Fibroblast of lung (primary cell): ENCODE measurements around the gene TRAF3. TPM values are rescaled to one million over a fixed set of nuclear protein-coding genes. Genes with fewer than 3 reads are reported as not detected.

Source experiments
- DNase-seq, 2 donors: peaks; one replicate each; pipeline versions ENCODE4 v3.0.0 to v3.0.0-alpha.2; 2010; ENCODE audit warnings: low read depth in 2 of 2
- H2AFZ ChIP-seq: 2 replicates; pipeline ENCODE4 v1.5.1; 2012; ENCODE audit warnings: low read length, control low read depth, inconsistent platforms
- H3K27ac ChIP-seq: 2 replicates; pipeline ENCODE4 v1.5.1; 2011; ENCODE audit warnings: low read length, control low read depth; ENCODE audit not compliant: insufficient read depth
- H3K27me3 ChIP-seq: 2 replicates; pipeline ENCODE4 v1.5.1; 2011; ENCODE audit warnings: mild to moderate bottlenecking, low read length; ENCODE audit not compliant: control insufficient read depth, insufficient read depth
- H3K36me3 ChIP-seq: 2 replicates; pipeline ENCODE4 v1.5.1; 2011; ENCODE audit warnings: low read length; ENCODE audit not compliant: control insufficient read depth, insufficient read depth
- H3K4me1 ChIP-seq: 2 replicates; pipeline ENCODE4 v1.5.1; 2011; ENCODE audit warnings: low read length; ENCODE audit not compliant: control insufficient read depth, insufficient read depth; ENCODE audit errors: extremely low read depth
- H3K4me2 ChIP-seq: 2 replicates; pipeline ENCODE4 v1.5.1; 2011; ENCODE audit warnings: low read length, control low read depth; ENCODE audit not compliant: insufficient read depth; ENCODE audit errors: extremely low read depth
- H3K4me3 ChIP-seq, 4 experiments: fragments of 200-600 bp in 1 of 4; sonication (generic) in 1 of 4; replicated peaks in 1 of 4; 2 replicates each; pipeline ENCODE4 v1.5.1; 2011 to 2016; ENCODE audit warnings: low read length in 4 of 4, low read depth in 3 of 4, mild to moderate bottlenecking in 3 of 4, control low read depth in 2 of 4, inconsistent platforms in 1 of 4, mixed read lengths in 1 of 4; ENCODE audit not compliant: insufficient read depth in 1 of 4; ENCODE audit errors: control extremely low read depth in 1 of 4
- H3K79me2 ChIP-seq: 2 replicates; pipeline ENCODE4 v1.5.1; 2012; ENCODE audit warnings: mild to moderate bottlenecking, low read length, inconsistent platforms; ENCODE audit not compliant: control insufficient read depth, insufficient read depth
- H3K9ac ChIP-seq: 2 replicates; pipeline ENCODE4 v1.5.1; 2011; ENCODE audit warnings: mild to moderate bottlenecking, low read length, control low read depth; ENCODE audit not compliant: insufficient read depth
- H3K9me3 ChIP-seq: 2 replicates; pipeline ENCODE4 v1.5.1; 2012; ENCODE audit warnings: low read depth, low read length; ENCODE audit not compliant: control insufficient read depth, insufficient read depth
- H4K20me1 ChIP-seq: 2 replicates; pipeline ENCODE4 v1.5.1; 2011; ENCODE audit warnings: low read length; ENCODE audit not compliant: control insufficient read depth, insufficient read depth; ENCODE audit errors: extremely low read depth
- CTCF ChIP-seq, 2 donors: IDR thresholded peaks in 1 of 2; conservative IDR thresholded peaks in 1 of 2; 1 replicate in 1 of 2; 2 replicates in 1 of 2; pipeline ENCODE4 v1.5.1; 2011 to 2012; ENCODE audit warnings: low read length in 2 of 2, control low read depth in 1 of 2, inconsistent platforms in 1 of 2, low read depth in 1 of 2, mild to moderate bottlenecking in 1 of 2
- EZH2 ChIP-seq: IDR thresholded peaks from 2 replicates; pipeline ENCODE4 v1.5.1; 2012; ENCODE audit warnings: low read length, control low read depth, mild to moderate bottlenecking; ENCODE audit errors: missing control alignments
- polyA plus RNA-seq, 2 donors: library from polyadenylated mRNA; depleted of rRNA in 1 of 2; stranded (reverse) in 1 of 2; unstranded in 1 of 2; fragments of >200 nt; gene quantifications; 2 replicates each; pipeline ENCODE4 v1.2.1, GENCODE V29; 2011 to 2012; ENCODE audit warnings: missing spikeins in 1 of 2
- total RNA-seq: library from RNA; depleted of rRNA; stranded (reverse); fragments of >200 nt; gene quantifications from 2 replicates; pipeline ENCODE4 v1.2.1, GENCODE V29; 2014

The TRAF3 gene
- total and polyA plus RNA-seq, 2 donors (not counting 1 experiment from before 2014, with no cell fraction given) = 12.1 to 14.4 TPM

- Histone ChIP-seq H3K27ac (no peak overlapping the region), H3K4me1 (no peaks in the 10 kb centered on the region)
- TF ChIP-seq CTCF (conservative IDR thresholded peaks at IDR 0.05 in 1 of 2, IDR thresholded peaks at IDR 0.05 in 1 of 2; ENCODE audit: low read depth in 1 of 2, low read length in 2 of 2) (no peak), EZH2 (no peak)
Measured at GRCh38 chr14:102748806-102749205, 28.4 kb upstream of the TRAF3 start.

GRCh38 chr14:102749393-102750305 lies 27.6 kb upstream of the TRAF3 start:
- Histone ChIP-seq H3K36me3 (no peaks in the 10 kb centered on the region), H3K27me3 (no peaks in the 10 kb centered on the region), H2AFZ (no peak overlapping the region), H3K4me1 (no peaks in the 10 kb centered on the region), H3K27ac (no peak overlapping the region), H3K4me2 (no peak overlapping the region), H3K9me3 (no peaks in the 10 kb centered on the region), H3K4me3 (no peak overlapping the region), H3K79me2 (no peaks in the 10 kb centered on the region), H3K9ac (no peak overlapping the region), H4K20me1 (no peaks in the 10 kb centered on the region)
- DNase-seq = no peak
- TF ChIP-seq CTCF (conservative IDR thresholded peaks at IDR 0.05 in 1 of 2, IDR thresholded peaks at IDR 0.05 in 1 of 2; ENCODE audit: low read depth in 1 of 2, low read length in 2 of 2) (no peak), EZH2 (no peak)

More at GRCh38 chr14:102748806-102749205, 28.4 kb upstream of the TRAF3 start:
- Histone ChIP-seq H3K9me3 (no peaks in the 10 kb centered on the region), H3K9ac (no peak overlapping the region), H3K27me3 (no peaks in the 10 kb centered on the region), H3K79me2 (no peaks in the 10 kb centered on the region), H3K36me3 (no peaks in the 10 kb centered on the region), H3K4me3 (no peak overlapping the region), H2AFZ (no peak overlapping the region), H4K20me1 (no peaks in the 10 kb centered on the region), H3K4me2 (no peak overlapping the region)
- no peak for DNase-seq

DNA sequence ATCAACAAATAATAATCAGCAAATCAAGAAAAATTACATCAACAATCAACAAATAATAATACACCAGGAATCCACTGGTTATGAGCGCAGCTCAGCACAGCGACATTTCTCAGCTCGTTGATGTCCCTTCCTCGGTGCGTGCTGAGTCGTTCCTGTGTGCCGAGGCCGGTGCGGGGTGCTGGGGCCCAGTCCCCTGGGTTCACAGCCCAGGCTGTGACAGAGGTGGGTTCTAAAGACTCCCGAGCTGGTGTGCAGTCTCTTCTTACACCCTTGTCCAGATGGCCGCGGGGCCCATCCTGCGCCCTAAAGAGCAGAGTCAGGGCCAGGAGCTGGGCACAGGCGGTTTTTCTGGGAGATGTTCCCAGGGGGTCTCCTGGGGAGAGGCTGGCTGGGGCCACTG lies 26.9 kb upstream of the TRAF3 start:
- no peak overlapping the region for H3K4me2 ChIP-seq
- no peak for TF ChIP-seq CTCF (conservative IDR thresholded peaks at IDR 0.05 in 1 of 2, IDR thresholded peaks at IDR 0.05 in 1 of 2; ENCODE audit: low read depth in 1 of 2, low read length in 2 of 2)
- no peak for TF ChIP-seq EZH2
- H3K4me1 ChIP-seq = no peaks in the 10 kb centered on the region

More for the DNA sequence above, 26.9 kb upstream of the TRAF3 start:
- Histone ChIP-seq H3K9ac (no peak overlapping the region), H4K20me1 (no peaks in the 10 kb centered on the region), H2AFZ (no peak overlapping the region), H3K36me3 (no peaks in the 10 kb centered on the region), H3K27ac (no peak overlapping the region), H3K9me3 (no peaks in the 10 kb centered on the region), H3K4me3 (no peak overlapping the region), H3K79me2 (no peaks in the 10 kb centered on the region), H3K27me3 (no peaks in the 10 kb centered on the region)
- no peak for DNase-seq
